Activated CD4-positive, alpha-beta T cell treated with anti-CD3 and anti-CD28 coated beads, Interleukin-2, amount 10 ng/mL, durations not matched to agents 24 days and 14 days (primary cell): ENCODE results near the gene COX15. TPM values are rescaled to one million over a fixed set of nuclear protein-coding genes. Genes with fewer than 3 reads are reported as not detected.
A peak's percentile ranks its signal among the peaks of the same experiment; 100 is the strongest.

Experiments
- DNase-seq: peaks from one replicate; pipeline ENCODE4 v3.0.0; 2022
- H3K27ac Mint-ChIP-seq: one replicate; pipeline ENCODE4 v1.8.0; 2022; ENCODE audit warnings: mild to moderate bottlenecking, mixed read lengths
- H3K27me3 Mint-ChIP-seq: one replicate; pipeline ENCODE4 v1.8.0; 2022; ENCODE audit warnings: mixed read lengths
- H3K36me3 Mint-ChIP-seq: one replicate; pipeline ENCODE4 v1.8.0; 2022; ENCODE audit warnings: low read depth, mild to moderate bottlenecking, mixed read lengths
- H3K4me1 Mint-ChIP-seq: one replicate; pipeline ENCODE4 v1.8.0; 2021; ENCODE audit warnings: mixed read lengths
- H3K4me3 Mint-ChIP-seq: one replicate; pipeline ENCODE4 v1.8.0; 2022; ENCODE audit warnings: mild to moderate bottlenecking, moderate library complexity, mixed read lengths
- H3K9me3 Mint-ChIP-seq: one replicate; pipeline ENCODE4 v1.8.0; 2021; ENCODE audit warnings: mixed read lengths
- intact Hi-C: fragments of 100-400 bp; cut with micrococcal nuclease; formaldehyde crosslinking; loops from one replicate; pipeline ENCODE4 v1.15.1; 2023
- total RNA-seq: library from RNA; stranded (reverse); gene quantifications from 2 replicates; pipeline ENCODE4 v1.2.3, GENCODE V29; 2022

COX15 gene
- total RNA-seq, result 40.7 and 41.1 TPM in 2 replicates

DNA sequence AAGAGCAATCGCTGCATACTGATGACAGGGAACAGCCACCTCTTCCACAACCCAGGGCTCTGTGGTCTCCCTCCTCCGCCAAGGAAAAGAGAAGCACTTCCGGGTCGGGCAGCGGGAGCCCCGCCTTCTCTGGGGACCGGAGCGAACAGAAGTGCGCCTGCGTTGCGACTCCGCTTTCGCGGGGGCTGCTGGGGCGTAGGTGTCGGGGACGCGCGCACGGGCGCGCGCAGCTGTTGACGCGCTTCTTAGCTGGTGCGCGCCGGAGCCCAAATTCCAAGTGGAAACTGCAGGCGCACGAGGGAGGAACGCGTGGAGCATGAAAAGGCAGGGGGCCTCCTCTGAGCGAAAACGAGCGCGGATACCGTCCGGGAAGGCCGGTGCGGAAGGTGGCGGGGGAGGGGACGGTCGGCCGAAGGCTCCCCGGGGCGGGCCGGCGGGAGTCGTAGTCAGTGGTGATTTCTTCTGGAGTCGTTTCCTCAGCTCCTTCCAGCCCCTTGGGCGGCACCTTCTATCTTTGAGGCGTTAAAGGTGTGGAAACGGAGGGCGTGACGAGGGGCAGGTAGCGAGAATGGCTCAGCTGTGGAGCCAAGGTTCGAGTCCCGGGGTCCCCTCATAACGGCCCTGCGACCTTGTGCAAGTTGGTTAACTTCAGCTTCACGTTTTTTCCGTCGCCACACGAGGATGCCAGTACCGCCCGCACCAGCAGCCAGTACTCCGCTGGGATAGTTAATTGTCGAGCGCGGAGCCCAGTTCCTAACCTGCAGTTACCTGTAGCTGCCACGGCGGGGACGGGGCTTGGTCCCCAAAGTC is at the start of gene COX15, which contains the start of gene CUTC:
Gene COX15 (minus strand): TSS at position 95 of the 810 bp plus-strand sequence. CDS start 78 bp downstream, at position 17.
Gene CUTC (plus strand): TSS at position 202 of the 810 bp plus-strand sequence. CDS start 115 bp downstream, at position 317.
- DNase-seq, result peak; percentile 99
- Mint-ChIP-seq H3K27me3 (no peaks in the 10 kb centered on the region), H3K27ac (peak within 1 kb of the TSS; percentile 98), H3K9me3 (no peaks in the 10 kb centered on the region), H3K36me3 (peaks cover 39% of the 10 kb centered on the region), H3K4me1 (peaks cover 25% of the 10 kb centered on the region), H3K4me3 (peak within 1 kb of the TSS; percentile 98)
- intact Hi-C loops, result loop anchor here (1.0 to 10.0 kb wide), 7 partner anchors 73 to 1597 kb away; partner anchors contain the start of genes DNMBP, ENTPD7, GOT1 and R3HCC1L

DNA sequence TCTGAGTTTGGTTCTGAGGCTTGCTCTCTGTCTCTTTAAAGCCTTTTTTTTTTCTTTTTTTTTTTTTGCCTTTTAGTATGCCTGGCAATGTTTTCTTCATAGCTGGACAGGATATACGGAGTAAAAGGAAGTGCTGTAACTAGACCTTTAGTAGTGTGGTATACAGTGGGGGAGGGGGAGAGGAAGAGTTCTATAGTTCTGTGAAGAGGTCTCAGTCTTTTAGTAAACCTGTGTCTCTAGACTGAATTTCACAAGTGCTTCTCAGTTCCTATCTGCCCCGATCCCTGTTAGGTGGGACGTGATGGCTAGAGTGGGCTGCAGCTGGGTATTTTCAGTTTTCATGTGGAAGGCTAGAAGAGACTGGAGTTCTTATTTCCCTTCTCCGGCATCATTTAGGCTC is 47.4 kb upstream of the COX15 start:
- no peaks in the 10 kb centered on the region for H3K9me3 Mint-ChIP-seq
- H3K4me3 Mint-ChIP-seq, result no peak overlapping the region
- no peaks in the 10 kb centered on the region for H3K36me3 Mint-ChIP-seq
- no peak for DNase-seq
- H3K4me1 Mint-ChIP-seq, result peaks cover 5% of the 10 kb centered on the region
- H3K27me3 Mint-ChIP-seq, result peaks cover 3% of the 10 kb centered on the region
- H3K27ac Mint-ChIP-seq, result no peak overlapping the region
- intact Hi-C loops, result no loop called here

DNA sequence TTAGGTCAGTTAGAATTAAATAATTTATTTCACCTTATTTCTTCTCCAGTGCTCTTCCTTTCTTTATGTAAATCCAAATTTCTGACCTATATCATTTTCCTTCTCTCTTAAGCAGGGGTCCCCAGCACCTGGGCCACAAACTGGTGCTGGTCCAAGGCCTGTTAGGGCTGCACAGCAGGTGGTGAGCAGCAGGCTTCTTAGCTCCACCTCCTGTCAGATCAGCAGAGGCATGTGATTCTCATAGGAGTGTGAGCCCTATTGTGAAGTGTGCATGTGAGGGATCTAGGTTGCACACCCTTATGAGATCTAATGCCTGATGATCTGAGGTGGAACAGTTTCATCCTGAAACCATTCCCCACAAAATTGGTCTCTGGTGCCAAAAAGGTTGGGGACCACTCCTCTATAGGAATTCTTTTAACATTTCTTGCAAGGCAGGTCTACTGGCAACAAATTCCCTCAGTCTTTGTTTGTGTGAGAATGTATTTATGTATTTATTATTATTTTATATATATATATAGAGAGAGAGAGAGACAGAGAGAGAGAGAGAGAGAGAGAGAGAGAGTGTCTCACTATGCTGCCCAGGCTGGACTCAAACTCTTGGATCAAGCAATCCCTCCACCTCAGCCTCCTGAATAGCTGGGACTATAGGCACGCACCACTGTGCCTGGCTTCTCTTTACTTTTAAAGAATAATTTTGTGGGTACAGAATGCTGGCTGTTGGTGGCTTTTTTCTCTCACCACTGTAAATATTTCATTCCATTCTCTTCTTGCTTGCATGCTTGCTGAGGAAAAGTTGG is 46.2 kb upstream of the COX15 start:
- Mint-ChIP-seq H3K27me3 (peaks cover 3% of the 10 kb centered on the region), H3K4me3 (no peak overlapping the region), H3K36me3 (no peaks in the 10 kb centered on the region), H3K27ac (no peak overlapping the region), H3K4me1 (peaks cover 5% of the 10 kb centered on the region), H3K9me3 (no peaks in the 10 kb centered on the region)
- intact Hi-C loops, result no loop called here
- DNase-seq, result no peak

DNA sequence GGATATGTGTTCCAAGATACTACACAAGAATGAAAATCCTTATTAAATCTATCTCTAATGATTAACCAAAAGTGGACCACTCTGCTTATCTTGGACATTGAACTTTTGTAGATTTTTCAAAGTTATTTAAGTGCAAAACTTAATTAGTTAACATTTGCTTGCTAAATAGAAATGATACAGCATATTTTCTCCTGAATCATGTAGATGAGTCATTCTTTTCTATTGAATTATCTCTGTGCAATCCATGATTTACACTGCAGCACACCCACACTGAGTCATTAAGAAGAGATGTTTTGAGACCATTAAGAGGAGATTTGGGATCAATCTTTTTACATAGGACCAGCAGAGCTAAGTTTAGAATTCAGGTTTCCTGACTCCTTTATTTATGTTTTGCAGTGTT is 43.9 kb upstream of the COX15 start:
- Mint-ChIP-seq H3K36me3 (no peaks in the 10 kb centered on the region), H3K27me3 (peaks cover 3% of the 10 kb centered on the region), H3K4me3 (no peak overlapping the region), H3K9me3 (no peaks in the 10 kb centered on the region), H3K4me1 (peaks cover 5% of the 10 kb centered on the region), H3K27ac (no peak overlapping the region)
- intact Hi-C loops, result no loop called here
- DNase-seq, result no peak

DNA sequence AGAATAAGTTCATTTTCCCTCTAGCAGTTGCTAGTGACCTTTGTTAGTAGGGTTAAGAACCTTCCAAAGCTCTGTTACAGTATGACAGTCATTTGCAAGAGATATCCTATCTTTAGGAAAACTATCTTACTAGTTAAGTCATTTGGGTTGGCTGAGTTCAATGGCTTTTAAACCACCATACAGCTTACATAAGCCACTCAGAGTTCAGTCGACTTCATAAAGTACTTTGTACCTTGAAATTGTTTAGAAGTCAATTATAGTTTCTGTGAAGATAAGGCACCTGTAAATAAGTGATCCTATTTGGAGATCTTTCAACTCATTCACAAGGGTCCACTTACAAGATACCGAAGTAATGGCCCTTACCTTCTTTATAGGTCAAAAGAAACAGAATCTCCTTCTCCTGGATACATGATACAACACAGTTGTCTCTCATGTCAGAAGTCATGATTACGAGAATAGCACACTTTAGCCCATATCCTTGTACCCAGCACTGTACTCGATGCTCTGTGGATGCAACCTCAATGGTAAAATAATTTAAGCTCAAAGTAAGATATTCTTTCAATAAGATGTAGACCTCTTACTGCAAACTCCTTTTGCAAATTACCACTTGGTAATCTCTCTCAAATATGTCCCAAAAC is 38.6 kb upstream of the COX15 start:
- intact Hi-C loops, result no loop called here
- H3K27me3 Mint-ChIP-seq, result no peaks in the 10 kb centered on the region
- no peaks in the 10 kb centered on the region for H3K9me3 Mint-ChIP-seq
- H3K4me1 Mint-ChIP-seq, result no peaks in the 10 kb centered on the region
- H3K36me3 Mint-ChIP-seq, result no peaks in the 10 kb centered on the region
- no peak for DNase-seq
- no peak overlapping the region for H3K4me3 Mint-ChIP-seq
- no peak overlapping the region for H3K27ac Mint-ChIP-seq

DNA sequence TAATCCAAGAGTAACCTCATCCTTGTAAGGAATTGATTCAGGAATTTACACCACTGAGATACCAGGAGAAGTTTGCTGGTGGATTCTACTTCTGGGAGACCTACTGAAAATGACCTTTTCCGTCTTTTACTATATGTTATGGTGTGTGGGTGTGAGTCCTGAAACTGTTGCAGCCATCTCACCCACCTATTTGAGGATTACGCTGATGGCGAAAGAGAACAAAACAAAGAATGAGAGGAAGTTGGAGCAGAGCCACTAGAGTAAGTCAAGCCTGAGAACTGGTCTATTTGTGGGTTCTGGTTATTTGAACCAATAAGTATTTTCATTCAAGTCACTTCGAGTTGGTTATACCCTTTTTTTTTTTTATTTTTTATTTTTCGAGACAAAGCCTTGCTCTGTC is 37.8 kb upstream of the COX15 start:
- Mint-ChIP-seq H3K36me3 (no peaks in the 10 kb centered on the region), H3K27me3 (no peaks in the 10 kb centered on the region), H3K4me1 (no peaks in the 10 kb centered on the region), H3K4me3 (no peak overlapping the region), H3K27ac (no peak overlapping the region), H3K9me3 (no peaks in the 10 kb centered on the region)
- no peak for DNase-seq
- intact Hi-C loops, result no loop called here

DNA sequence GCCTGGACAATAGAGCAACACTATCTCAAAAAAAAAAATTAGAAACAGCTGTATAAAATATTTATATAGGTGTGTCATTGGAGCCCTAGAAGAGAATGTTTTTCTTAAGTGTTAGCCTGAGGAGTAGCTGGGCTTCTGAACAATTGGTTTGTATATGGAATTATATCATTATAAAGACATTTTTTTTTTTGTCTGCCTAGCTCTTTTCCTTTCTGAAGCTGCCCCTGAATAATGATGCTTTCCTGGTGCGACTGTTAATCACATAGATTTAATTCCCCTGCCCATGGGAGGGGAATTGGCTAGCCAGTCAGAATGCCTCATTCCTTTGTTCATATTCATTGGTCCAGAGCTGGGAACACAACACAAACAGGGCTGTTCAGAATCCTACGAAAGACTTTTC is 36.6 kb upstream of the COX15 start:
- Mint-ChIP-seq H3K27me3 (no peaks in the 10 kb centered on the region), H3K4me1 (no peaks in the 10 kb centered on the region), H3K27ac (no peak overlapping the region), H3K36me3 (peaks cover 1% of the 10 kb centered on the region), H3K9me3 (no peaks in the 10 kb centered on the region), H3K4me3 (no peak overlapping the region)
- no peak for DNase-seq
- intact Hi-C loops, result no loop called here

DNA sequence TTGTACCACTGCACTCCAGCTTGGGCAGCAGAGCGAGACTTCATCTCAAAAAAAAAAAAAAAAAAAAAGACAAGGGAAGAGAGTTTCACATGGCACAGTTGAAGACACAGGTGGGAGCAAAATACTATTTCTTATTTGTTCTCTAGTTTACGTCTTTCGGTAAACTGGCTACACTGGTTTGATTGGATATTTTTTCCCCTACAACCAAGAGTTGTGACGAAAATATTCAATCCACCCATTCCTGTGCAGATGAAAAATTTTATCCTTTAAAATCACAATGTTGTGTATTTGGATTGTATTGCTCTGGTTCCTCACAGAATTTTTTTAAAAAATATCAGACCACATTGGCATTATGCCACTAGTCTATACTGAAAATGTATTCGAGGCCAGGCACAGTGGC is 36.0 kb upstream of the COX15 start:
- Mint-ChIP-seq H3K4me3 (no peak overlapping the region), H3K36me3 (peaks cover 4% of the 10 kb centered on the region), H3K27me3 (no peaks in the 10 kb centered on the region), H3K4me1 (no peaks in the 10 kb centered on the region), H3K9me3 (no peaks in the 10 kb centered on the region), H3K27ac (no peak overlapping the region)
- intact Hi-C loops, result no loop called here
- no peak for DNase-seq

DNA sequence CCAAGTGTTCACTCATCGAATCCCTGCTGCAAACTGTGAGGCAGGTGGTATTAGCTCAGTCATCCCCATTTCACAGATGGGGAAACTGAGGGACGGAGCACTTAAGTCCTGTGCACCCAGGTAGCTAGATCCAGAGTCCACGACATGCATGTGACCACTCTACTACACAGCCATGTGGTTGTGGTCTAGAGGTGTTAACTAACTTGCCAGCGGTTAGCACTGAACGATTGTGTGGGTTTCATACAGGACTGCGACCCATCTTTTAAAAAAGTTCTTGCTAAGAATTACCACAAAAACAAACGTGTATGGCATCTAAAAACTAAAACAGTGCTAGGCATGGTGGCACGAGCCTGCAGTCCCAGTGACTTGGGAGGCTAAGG is 34.4 kb upstream of the COX15 start:
- no peaks in the 10 kb centered on the region for H3K9me3 Mint-ChIP-seq
- no peaks in the 10 kb centered on the region for H3K4me1 Mint-ChIP-seq
- no peak for DNase-seq
- H3K4me3 Mint-ChIP-seq, result no peak overlapping the region
- intact Hi-C loops, result no loop called here
- no peaks in the 10 kb centered on the region for H3K27me3 Mint-ChIP-seq
- peaks cover 12% of the 10 kb centered on the region for H3K36me3 Mint-ChIP-seq
- H3K27ac Mint-ChIP-seq, result no peak overlapping the region

DNA sequence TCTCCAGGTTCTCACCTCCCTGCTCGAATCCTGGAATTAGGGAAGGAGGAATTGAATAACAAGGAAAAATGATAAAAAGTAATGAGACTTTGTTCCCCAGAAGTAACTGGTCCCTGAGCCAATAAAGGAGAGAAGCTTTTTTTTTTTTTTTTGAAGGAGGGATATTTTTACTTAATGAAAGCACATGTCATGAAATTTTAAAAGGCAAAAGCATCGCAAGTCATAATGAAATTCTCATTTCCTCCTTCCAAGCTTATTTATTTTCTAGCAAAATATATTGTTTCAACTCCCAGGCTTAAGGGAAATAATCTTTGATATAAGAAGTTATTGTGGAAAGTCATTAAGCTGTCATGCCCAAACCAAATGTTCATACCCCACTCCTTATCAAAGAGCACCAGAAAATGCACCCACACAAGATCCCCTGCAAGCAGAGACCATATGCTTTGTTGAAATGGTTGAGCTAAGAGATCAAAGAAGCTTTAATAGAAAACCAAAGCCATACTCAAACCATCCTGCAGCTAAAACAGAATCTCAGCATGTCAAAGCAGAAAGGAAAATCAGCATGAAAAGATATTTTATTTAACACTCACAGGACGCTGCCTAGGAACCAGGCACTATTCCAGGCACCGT is 33.9 kb upstream of the COX15 start:
- H3K36me3 Mint-ChIP-seq, result peaks cover 15% of the 10 kb centered on the region
- H3K27me3 Mint-ChIP-seq, result no peaks in the 10 kb centered on the region
- no peak for DNase-seq
- no peak overlapping the region for H3K4me3 Mint-ChIP-seq
- H3K9me3 Mint-ChIP-seq, result no peaks in the 10 kb centered on the region
- no peaks in the 10 kb centered on the region for H3K4me1 Mint-ChIP-seq
- H3K27ac Mint-ChIP-seq, result no peak overlapping the region
- intact Hi-C loops, result no loop called here

DNA sequence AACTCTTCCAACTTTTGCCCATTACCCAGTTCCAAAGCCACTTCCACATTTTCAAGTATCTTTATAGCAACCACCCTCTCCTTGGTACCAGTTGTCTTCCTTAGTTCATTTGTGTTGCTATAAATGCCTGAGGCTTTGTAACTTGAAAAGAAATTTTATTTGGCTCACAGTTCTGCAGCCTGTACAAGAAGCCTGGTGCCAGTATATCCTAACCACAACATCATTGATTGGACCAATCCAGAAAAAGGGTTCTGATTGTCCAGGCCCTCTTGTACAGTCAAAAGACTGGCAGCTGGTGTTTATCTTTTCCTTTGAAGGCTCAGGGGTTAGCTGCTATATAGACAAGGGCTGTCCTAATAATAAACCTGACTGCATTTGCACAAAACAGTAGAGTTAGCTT is 29.4 kb upstream of the COX15 start:
- intact Hi-C loops, result no loop called here
- no peak for DNase-seq
- H3K27ac Mint-ChIP-seq, result no peak overlapping the region
- no peak overlapping the region for H3K4me3 Mint-ChIP-seq
- H3K36me3 Mint-ChIP-seq, result peaks cover 48% of the 10 kb centered on the region
- no peaks in the 10 kb centered on the region for H3K27me3 Mint-ChIP-seq
- no peaks in the 10 kb centered on the region for H3K9me3 Mint-ChIP-seq
- H3K4me1 Mint-ChIP-seq, result no peaks in the 10 kb centered on the region

DNA sequence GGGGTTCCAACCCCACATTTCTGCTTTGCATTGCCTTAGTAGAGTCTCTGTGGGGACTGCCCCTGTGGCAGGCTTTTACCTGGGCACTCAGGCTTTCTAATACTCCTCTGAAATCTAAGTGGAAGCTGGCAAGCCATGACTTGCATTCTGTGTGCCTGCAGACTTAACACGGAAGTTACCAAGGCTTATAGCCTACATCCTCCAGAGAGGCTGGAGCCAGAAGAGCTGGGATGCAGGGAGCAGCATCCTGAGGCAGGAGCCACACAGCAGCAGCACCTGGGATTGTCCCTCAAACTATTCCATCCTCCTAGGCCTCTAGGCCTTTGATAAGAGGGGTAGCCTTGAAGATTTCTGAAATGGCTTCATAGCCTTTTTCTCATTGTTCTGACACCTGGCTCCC is 28.4 kb upstream of the COX15 start:
- H3K9me3 Mint-ChIP-seq, result no peaks in the 10 kb centered on the region
- DNase-seq, result no peak
- H3K4me3 Mint-ChIP-seq, result no peak overlapping the region
- H3K36me3 Mint-ChIP-seq, result peaks cover 58% of the 10 kb centered on the region
- H3K27me3 Mint-ChIP-seq, result no peaks in the 10 kb centered on the region
- no peaks in the 10 kb centered on the region for H3K4me1 Mint-ChIP-seq
- intact Hi-C loops, result no loop called here
- no peak overlapping the region for H3K27ac Mint-ChIP-seq

DNA sequence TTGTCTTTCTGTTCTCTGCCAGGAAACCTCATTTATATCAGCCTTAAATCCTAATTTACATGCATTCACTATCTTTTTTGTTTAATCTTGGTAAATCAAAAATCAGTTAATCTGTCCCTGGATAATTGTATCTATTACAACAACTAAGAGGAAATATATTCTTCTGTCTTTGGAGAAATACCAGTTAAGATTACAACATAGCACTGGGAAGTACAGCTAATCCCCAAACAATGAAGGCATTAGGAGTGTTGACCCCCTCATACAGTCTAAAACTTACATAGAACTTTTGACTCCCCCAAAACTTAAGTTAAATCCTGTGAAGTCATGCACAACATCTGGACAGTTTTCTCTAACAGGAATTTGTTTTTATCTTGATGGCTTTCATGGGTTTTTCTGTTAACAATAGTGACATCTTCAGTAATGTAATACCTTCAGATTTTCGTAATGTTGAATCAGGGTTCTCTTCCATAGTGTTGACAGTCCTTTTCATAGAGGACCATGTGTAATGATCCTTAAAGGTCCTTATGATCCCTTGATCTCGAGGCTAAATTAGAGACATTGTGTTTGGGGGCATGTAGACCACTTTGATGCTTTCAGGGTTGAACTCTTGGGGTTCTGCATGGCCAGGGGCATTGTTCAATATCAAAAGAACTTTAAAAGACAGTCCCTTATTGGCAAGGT is 26.4 kb upstream of the COX15 start:
- DNase-seq, result no peak

More for the DNA sequence above, 26.4 kb upstream of the COX15 start:
- intact Hi-C loops, result no loop called here
- H3K27me3 Mint-ChIP-seq, result no peaks in the 10 kb centered on the region
- peaks cover 2% of the 10 kb centered on the region for H3K4me1 Mint-ChIP-seq
- no peaks in the 10 kb centered on the region for H3K9me3 Mint-ChIP-seq
- H3K4me3 Mint-ChIP-seq, result no peak overlapping the region
- no peak overlapping the region for H3K27ac Mint-ChIP-seq
- peaks cover 69% of the 10 kb centered on the region for H3K36me3 Mint-ChIP-seq
